Stomach (tissue), 9 donors: ENCODE measurements around the gene LRRTM3. TPM values are rescaled to one million over a fixed set of nuclear protein-coding genes. Genes with fewer than 3 reads are reported as not detected.
A peak's percentile ranks its signal among the peaks of the same experiment; 100 is the strongest.

ENCODE experiments used
- DNase-seq, 2 donors: peaks; one replicate each; pipeline versions ENCODE4 v3.0.0 to v3.0.0-alpha.2; 2013 to 2019
- H3K27ac ChIP-seq, 5 donors: fragments of 200-600 bp in 4 of 5; sonication (generic) in 4 of 5; one replicate each; pipeline ENCODE4 v1.5.1; 2013 to 2019; ENCODE audit warnings: mild to moderate bottlenecking in 1 of 5, moderate library complexity in 1 of 5
- H3K27me3 ChIP-seq, 3 donors: fragments of 200-600 bp; sonication (generic); one replicate each; pipeline ENCODE4 v1.5.1; 2017 to 2019; ENCODE audit warnings: mixed run types in 1 of 3
- H3K36me3 ChIP-seq, 4 donors: fragments of 200-600 bp; sonication (generic); 1 replicate in 3 of 4; 2 replicates in 1 of 4; pipeline ENCODE4 v1.5.1; 2016 to 2019
- H3K4me1 ChIP-seq, 4 donors: fragments of 200-600 bp; sonication (generic); one replicate each; pipeline ENCODE4 v1.5.1; 2016 to 2019
- H3K4me3 ChIP-seq, 4 donors: fragments of 200-600 bp; sonication (generic) in 3 of 4; one replicate each; pipeline ENCODE4 v1.5.1; 2016 to 2019; ENCODE audit warnings: mild to moderate bottlenecking in 1 of 4
- H3K9me3 ChIP-seq, 4 donors: fragments of 200-600 bp; sonication (generic); one replicate each; pipeline ENCODE4 v1.5.1; 2016 to 2019
- CTCF ChIP-seq, 7 experiments: fragments of 450-650 bp in 4 of 7; fragments of 200-600 bp in 3 of 7; sonication (generic) in 3 of 7; IDR thresholded peaks; one replicate each; pipeline ENCODE4 v1.5.1; 2016 to 2019; ENCODE audit warnings: antibody characterized with exemption in 7 of 7, control low read depth in 2 of 7, mild to moderate bottlenecking in 1 of 7
- EP300 ChIP-seq: sonication (generic); formaldehyde crosslinking; IDR thresholded peaks from one replicate; pipeline ENCODE4 v1.6.1; 2017; ENCODE audit warnings: antibody characterized with exemption
- POLR2A ChIP-seq, 4 donors: fragments of 450-650 bp; IDR thresholded peaks; one replicate each; pipeline ENCODE4 v1.6.1; 2016; ENCODE audit warnings: antibody characterized with exemption in 4 of 4, control low read depth in 2 of 4, mild to moderate bottlenecking in 1 of 4, moderate library complexity in 1 of 4
- POLR2AphosphoS5 ChIP-seq, 3 donors: sonication (generic); formaldehyde crosslinking; IDR thresholded peaks; one replicate each; pipeline ENCODE4 v1.6.1; 2016; ENCODE audit warnings: antibody characterized with exemption in 3 of 3
- WGBS, 5 donors: extraction: QIAGEN DNeasy Blood & Tissue Kit in 3 of 5; methylation state at CpG; one replicate each; pipeline versions ENCODE4 v1.1.5 to v1.1.7; 2013 to 2018; 5-methylcytosine and 5-hydroxymethylcytosine counted together
- intact Hi-C: fragments of 100-400 bp; cut with DNase I; formaldehyde crosslinking; loops from one replicate; pipeline ENCODE4 v1.15.1; 2023; ENCODE audit warnings: low total_unique reads
- polyA plus RNA-seq, 3 donors: library from polyadenylated mRNA; stranded (reverse); fragments of 200-250 nt; gene quantifications; one replicate each; pipeline ENCODE4 v1.2.3, GENCODE V29; 2013
- total RNA-seq, 5 donors: library from RNA; depleted of rRNA; stranded (reverse); fragments of >200 nt; gene quantifications; one replicate each; pipeline versions ENCODE4 v1.1.0 to v1.2.3, GENCODE V29; 2014 to 2016
- donor health status: healthy with polysubstance abuse.
- donor health status: Bipolar disorder and iron deficiency.
- donor health status: healthy.

Gene LRRTM3
- total and polyA plus RNA-seq, 8 donors, result 0.18 TPM; not detected in 7

DNA sequence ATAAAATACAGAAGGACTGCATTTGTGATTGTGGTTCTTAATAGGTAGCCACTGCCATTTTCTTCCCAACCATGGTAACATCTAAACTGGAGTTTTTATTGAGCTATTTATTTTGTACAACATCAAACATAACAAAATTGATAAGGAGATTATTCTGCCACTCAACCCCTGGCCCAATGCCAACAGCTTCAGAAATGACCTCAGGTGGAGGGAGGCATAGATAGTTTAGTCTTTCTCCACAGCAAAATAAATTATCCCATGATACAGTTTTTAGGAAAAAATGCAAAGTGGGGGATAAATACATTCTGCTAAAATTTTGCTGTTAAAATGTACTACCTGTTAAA lies 57.6 kb downstream of the LRRTM3 start:
- no peak overlapping the region for H3K27ac ChIP-seq
- H3K36me3 ChIP-seq, result no peaks in the 10 kb centered on the region
- H3K9me3 ChIP-seq, result no peaks in the 10 kb centered on the region
- no peak for TF ChIP-seq CTCF (IDR thresholded peaks at IDR 0.05)
- TF ChIP-seq POLR2AphosphoS5 (IDR thresholded peaks at IDR 0.05), result no peak
- no peak for TF ChIP-seq POLR2A (IDR thresholded peaks at IDR 0.05)
- TF ChIP-seq EP300, result no peak
- H3K4me3 ChIP-seq, result no peak overlapping the region
- peak; percentile 30 to 56 for DNase-seq
- intact Hi-C loops, result no loop called here
- H3K27me3 ChIP-seq, result no peaks in the 10 kb centered on the region
- peaks cover 0 to 7% (median 3%) of the 10 kb centered on the region in 4 donors for H3K4me1 ChIP-seq

GRCh38 chr10:66990143-66990830 lies 64.5 kb downstream of the LRRTM3 start:
- no peaks in the 10 kb centered on the region for H3K9me3 ChIP-seq
- H3K36me3 ChIP-seq, result no peaks in the 10 kb centered on the region
- intact Hi-C loops, result no loop called here
- no peak overlapping the region for H3K27ac ChIP-seq
- H3K4me1 ChIP-seq, result no peaks in the 10 kb centered on the region
- no peak overlapping the region for H3K4me3 ChIP-seq
- 82 to 90% (median 88%) methylated on average over 1 of the region's 1 CpG for WGBS, 5 donors
- TF ChIP-seq POLR2AphosphoS5 (IDR thresholded peaks at IDR 0.05) (no peak), POLR2A (IDR thresholded peaks at IDR 0.05) (no peak), CTCF (IDR thresholded peaks at IDR 0.05) (no peak), EP300 (no peak)
- no peak for DNase-seq
- no peaks in the 10 kb centered on the region for H3K27me3 ChIP-seq

GRCh38 chr10:66996996-66997395 lies 71.2 kb downstream of the LRRTM3 start:
- DNase-seq, result peak in 1 of 2 donors; percentile 15
- no peak for TF ChIP-seq POLR2A (IDR thresholded peaks at IDR 0.05)
- no peak for TF ChIP-seq POLR2AphosphoS5 (IDR thresholded peaks at IDR 0.05)
- TF ChIP-seq CTCF (IDR thresholded peaks at IDR 0.05), result no peak
- no peak for TF ChIP-seq EP300
- intact Hi-C loops, result no loop called here

DNA sequence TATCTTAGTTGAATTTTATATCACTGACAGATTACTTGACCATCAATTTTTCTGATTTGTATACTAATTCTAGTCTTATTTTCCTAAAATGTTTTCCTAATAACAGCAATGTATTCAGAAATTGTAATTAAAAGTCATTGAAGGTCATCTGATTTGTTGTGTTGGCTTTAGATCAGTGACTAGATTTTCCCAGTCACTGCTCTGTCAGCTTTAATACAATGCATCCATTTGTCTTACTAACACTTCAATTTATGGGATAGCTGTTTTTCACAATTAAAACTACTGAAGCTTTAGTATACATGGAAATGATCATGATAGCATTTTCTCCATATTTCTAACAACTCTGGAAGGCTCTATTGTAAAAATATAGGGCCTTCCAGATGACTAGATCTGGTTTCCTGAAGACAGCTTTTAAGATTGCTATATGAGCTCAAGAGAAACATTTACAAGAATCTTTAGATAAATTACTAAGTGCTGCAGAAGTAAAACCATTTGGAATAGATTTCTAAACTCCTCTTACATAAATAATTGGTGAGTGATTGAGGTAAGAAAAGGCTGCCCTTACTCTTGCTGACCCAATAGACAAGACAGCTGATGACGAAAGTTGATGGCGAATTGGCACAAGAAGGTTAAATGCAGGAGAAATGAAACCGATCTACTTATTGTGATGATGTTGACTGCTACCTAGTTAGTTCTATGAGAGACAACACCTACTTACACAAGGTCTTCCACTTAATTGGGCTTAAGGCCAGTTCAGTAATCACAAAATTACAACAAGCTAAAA lies 74.1 kb downstream of the LRRTM3 start:
- WGBS, 5 donors, result 90 to 96% (median 93%) methylated on average over 3 of the region's 3 CpGs
- no peaks in the 10 kb centered on the region for H3K27me3 ChIP-seq
- no peak for DNase-seq
- TF ChIP-seq POLR2AphosphoS5 (IDR thresholded peaks at IDR 0.05) (no peak), EP300 (no peak), POLR2A (IDR thresholded peaks at IDR 0.05) (no peak), CTCF (IDR thresholded peaks at IDR 0.05) (no peak)
- intact Hi-C loops, result no loop called here
- no peak overlapping the region for H3K27ac ChIP-seq
- no peaks in the 10 kb centered on the region for H3K4me1 ChIP-seq
- H3K4me3 ChIP-seq, result no peak overlapping the region
- H3K9me3 ChIP-seq, result no peaks in the 10 kb centered on the region
- H3K36me3 ChIP-seq, result no peaks in the 10 kb centered on the region

More at GRCh38 chr10:66996996-66997395, 71.2 kb downstream of the LRRTM3 start:
- Histone ChIP-seq H3K4me3 (no peak overlapping the region), H3K27ac (no peak overlapping the region), H3K27me3 (no peaks in the 10 kb centered on the region), H3K36me3 (no peaks in the 10 kb centered on the region), H3K9me3 (no peaks in the 10 kb centered on the region), H3K4me1 (no peaks in the 10 kb centered on the region)
- WGBS, 5 donors, result 52 to 64% (median 62%) methylated on average over 1 of the region's 1 CpG
